MCF 10A (cell line): Measurements from ENCODE around the gene GBP6. TPM values are rescaled to one million over a fixed set of nuclear protein-coding genes. Genes with fewer than 3 reads are reported as not detected.

Experiments
- BruUV-seq: library from RNA; stranded (reverse); fragments of 400-500 nt; replicated peaks from 2 replicates; lab custom pipeline; 2021; lab: Mats Ljungman, UMichigan
- CTCF ChIA-PET: fragments of 300-600 bp; sonication (Branson Sonifier 250); formaldehyde crosslinking; extraction: SDS; loops from one replicate; lab custom pipeline; 2021; ENCODE audit warnings: antibody characterized with exemption, inconsistent platforms; lab: Yijun Ruan, JAX
- POLR2A ChIA-PET: fragments of 300-600, 350-650 bp; sonication (Branson Sonifier 250); formaldehyde crosslinking; extraction: SDS; loops from one replicate; lab custom pipeline; 2020; ENCODE audit warnings: antibody characterized with exemption, inconsistent platforms; lab: Yijun Ruan, JAX
- DNase-seq: peaks from one replicate; pipeline ENCODE4 v3.0.0-alpha.2; 2018; ENCODE audit not compliant: unreplicated experiment
- H3K27ac Mint-ChIP-seq: one replicate; pipeline ENCODE4 v1.8.0; 2022; ENCODE audit warnings: mild to moderate bottlenecking, low read depth, mixed read lengths; ENCODE audit not compliant: unreplicated experiment
- H3K27me3 Mint-ChIP-seq: one replicate; pipeline ENCODE4 v1.8.0; 2022; ENCODE audit warnings: mixed read lengths; ENCODE audit not compliant: insufficient read depth, unreplicated experiment
- H3K36me3 Mint-ChIP-seq: one replicate; pipeline ENCODE4 v1.8.0; 2022; ENCODE audit warnings: mild to moderate bottlenecking, moderate library complexity, mixed read lengths; ENCODE audit not compliant: insufficient read depth, unreplicated experiment
- H3K4me1 Mint-ChIP-seq: one replicate; pipeline ENCODE4 v1.8.0; 2022; ENCODE audit warnings: mixed read lengths; ENCODE audit not compliant: insufficient read depth, unreplicated experiment
- H3K4me3 Mint-ChIP-seq: one replicate; pipeline ENCODE4 v1.8.0; 2022; ENCODE audit warnings: mild to moderate bottlenecking, moderate library complexity, mixed read lengths; ENCODE audit not compliant: unreplicated experiment
- H3K9me3 Mint-ChIP-seq: one replicate; pipeline ENCODE4 v1.8.0; 2022; ENCODE audit warnings: mixed read lengths; ENCODE audit not compliant: unreplicated experiment
- intact Hi-C: fragments of 100-400 bp; cut with micrococcal nuclease; formaldehyde crosslinking; loops from 2 replicates; pipeline ENCODE4 v1.14.1; 2022
- total RNA-seq: library from RNA; stranded (reverse); gene quantifications from 2 replicates; pipeline ENCODE4 v1.2.3, GENCODE V29; 2022
- TF ChIP-seq, protein P1 (sequence below): fragments of 200-600 bp; IDR thresholded peaks from one replicate; pipeline ENCODE4 v1.8.0; 2022; ENCODE audit warnings: antibody characterized with exemption, mild to moderate bottlenecking; ENCODE audit not compliant: unreplicated experiment

The GBP6 gene
- total RNA-seq, 1 experiment from 2014 or later: not detected

DNA sequence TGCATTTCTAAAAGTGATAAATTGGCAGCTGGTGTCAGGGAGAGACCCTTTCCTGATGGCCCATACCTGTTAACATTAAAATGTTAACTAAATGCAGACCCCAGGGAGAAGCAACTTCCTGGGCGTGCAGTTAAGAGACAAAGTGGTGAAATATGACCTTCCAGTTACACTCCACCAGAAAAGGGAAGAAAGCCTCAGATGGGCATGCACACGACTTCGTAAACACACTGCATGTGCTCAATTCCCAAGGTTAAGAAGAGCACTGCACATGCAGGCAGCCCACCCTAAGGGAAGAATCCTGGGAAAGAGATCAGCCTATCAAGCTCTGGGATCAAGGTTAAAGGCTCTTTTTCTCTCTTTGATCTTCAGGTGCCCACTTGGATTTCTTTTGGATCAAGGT lies 9.7 kb upstream of the GBP6 start:
- no peak overlapping the region for H3K4me3 Mint-ChIP-seq
- no peaks in the 10 kb centered on the region for H3K9me3 Mint-ChIP-seq
- no TSS peak for BruUV-seq
- TF ChIP-seq, protein P1, sequence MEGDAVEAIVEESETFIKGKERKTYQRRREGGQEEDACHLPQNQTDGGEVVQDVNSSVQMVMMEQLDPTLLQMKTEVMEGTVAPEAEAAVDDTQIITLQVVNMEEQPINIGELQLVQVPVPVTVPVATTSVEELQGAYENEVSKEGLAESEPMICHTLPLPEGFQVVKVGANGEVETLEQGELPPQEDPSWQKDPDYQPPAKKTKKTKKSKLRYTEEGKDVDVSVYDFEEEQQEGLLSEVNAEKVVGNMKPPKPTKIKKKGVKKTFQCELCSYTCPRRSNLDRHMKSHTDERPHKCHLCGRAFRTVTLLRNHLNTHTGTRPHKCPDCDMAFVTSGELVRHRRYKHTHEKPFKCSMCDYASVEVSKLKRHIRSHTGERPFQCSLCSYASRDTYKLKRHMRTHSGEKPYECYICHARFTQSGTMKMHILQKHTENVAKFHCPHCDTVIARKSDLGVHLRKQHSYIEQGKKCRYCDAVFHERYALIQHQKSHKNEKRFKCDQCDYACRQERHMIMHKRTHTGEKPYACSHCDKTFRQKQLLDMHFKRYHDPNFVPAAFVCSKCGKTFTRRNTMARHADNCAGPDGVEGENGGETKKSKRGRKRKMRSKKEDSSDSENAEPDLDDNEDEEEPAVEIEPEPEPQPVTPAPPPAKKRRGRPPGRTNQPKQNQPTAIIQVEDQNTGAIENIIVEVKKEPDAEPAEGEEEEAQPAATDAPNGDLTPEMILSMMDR: no peak
- ChIA-PET POLR2A (no interaction called here), CTCF (interaction anchor here (1.1 to 1.6 kb wide), 2 partner anchors 268 to 355 kb away, joined by 4 read pairs; no protein-coding TSS in a partner anchor)
- intact Hi-C loops: no loop called here
- no peaks in the 10 kb centered on the region for H3K27me3 Mint-ChIP-seq
- peaks cover 5% of the 10 kb centered on the region for H3K4me1 Mint-ChIP-seq
- no peaks in the 10 kb centered on the region for H3K36me3 Mint-ChIP-seq
- no peak for DNase-seq
- no peak overlapping the region for H3K27ac Mint-ChIP-seq

DNA sequence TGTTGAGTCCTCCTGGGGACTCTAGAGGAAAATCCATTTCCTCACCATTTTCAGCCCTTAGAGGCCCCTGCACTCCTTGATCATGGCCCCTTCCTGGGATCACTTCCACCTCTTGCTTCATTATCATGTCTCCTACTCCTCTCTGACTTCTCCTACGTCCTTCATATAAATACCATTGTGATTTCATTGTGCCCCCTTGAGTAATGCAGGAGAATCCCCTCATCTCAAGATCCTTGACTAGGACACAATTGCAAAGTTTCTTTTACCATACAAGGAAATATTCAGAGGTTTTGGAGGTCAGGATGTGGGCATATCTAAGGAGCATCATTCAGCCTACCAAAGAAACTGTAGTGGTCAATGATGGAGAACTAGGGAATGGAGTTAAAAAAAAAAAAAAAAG lies 8.8 kb upstream of the GBP6 start:
- intact Hi-C loops: no loop called here
- no peak for DNase-seq
- Mint-ChIP-seq H3K36me3 (no peaks in the 10 kb centered on the region), H3K27ac (no peak overlapping the region), H3K4me1 (peaks cover 5% of the 10 kb centered on the region), H3K4me3 (no peak overlapping the region), H3K9me3 (no peaks in the 10 kb centered on the region), H3K27me3 (no peaks in the 10 kb centered on the region)
- TF ChIP-seq, protein P1: no peak
- CTCF ChIA-PET: interaction anchor here (0.6 to 1.6 kb wide), 3 partner anchors 21 to 348 kb away, joined by 3 to 4 read pairs (median 3); no protein-coding TSS in a partner anchor
- no TSS peak for BruUV-seq
- POLR2A ChIA-PET: no interaction called here

DNA sequence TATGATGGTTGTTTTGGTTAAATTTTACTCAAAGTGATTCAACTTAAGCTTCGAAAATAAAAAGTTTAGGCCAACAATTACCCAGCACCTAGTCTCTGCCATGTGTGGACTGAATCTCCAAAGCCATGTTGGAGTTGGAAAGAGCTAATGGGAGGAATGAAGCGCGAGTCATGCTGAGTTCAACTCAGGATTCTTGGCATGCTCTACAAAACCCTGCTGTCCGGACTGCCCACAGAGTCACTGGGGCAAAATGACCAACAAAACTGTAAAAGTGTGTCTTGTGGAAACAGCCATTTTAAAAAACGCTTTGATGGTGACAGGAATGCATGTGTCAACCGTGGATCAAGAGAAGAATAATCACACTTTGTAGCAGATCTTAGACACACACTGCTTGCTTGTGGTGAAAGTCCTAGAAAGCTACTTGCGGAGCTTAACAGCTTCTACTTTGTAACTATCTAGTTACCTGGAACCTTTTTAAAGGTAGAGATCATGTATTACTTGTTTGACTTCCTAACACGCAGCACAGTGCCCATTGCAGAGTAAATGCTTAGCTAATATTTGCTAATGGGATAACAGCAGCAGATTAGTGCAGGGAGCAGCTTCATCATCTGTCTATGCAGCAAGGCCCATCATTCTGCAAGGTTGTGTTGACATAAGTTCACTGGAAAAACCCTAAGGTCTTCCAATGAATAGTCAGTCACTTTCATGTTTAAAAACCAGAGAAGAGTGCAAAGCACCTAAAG lies 7.0 kb upstream of the GBP6 start:
- BruUV-seq: no TSS peak
- ChIA-PET POLR2A (interaction anchor here (0.7 to 1.2 kb wide), 3 partner anchors 336 to 395 kb away, joined by 3 to 5 read pairs (median 5); no protein-coding TSS in a partner anchor), CTCF (interaction anchor here (0.6 to 4.2 kb wide), 16 partner anchors 10 to 385 kb away, joined by 3 to 74 read pairs (median 4); no protein-coding TSS in a partner anchor)
- DNase-seq: peak; percentile 32
- H3K27ac Mint-ChIP-seq: no peak overlapping the region
- H3K4me3 Mint-ChIP-seq: no peak overlapping the region
- no peaks in the 10 kb centered on the region for H3K27me3 Mint-ChIP-seq
- H3K4me1 Mint-ChIP-seq: peaks cover 5% of the 10 kb centered on the region
- TF ChIP-seq, protein P1: no peak
- intact Hi-C loops: no loop called here
- no peaks in the 10 kb centered on the region for H3K9me3 Mint-ChIP-seq
- H3K36me3 Mint-ChIP-seq: no peaks in the 10 kb centered on the region

DNA sequence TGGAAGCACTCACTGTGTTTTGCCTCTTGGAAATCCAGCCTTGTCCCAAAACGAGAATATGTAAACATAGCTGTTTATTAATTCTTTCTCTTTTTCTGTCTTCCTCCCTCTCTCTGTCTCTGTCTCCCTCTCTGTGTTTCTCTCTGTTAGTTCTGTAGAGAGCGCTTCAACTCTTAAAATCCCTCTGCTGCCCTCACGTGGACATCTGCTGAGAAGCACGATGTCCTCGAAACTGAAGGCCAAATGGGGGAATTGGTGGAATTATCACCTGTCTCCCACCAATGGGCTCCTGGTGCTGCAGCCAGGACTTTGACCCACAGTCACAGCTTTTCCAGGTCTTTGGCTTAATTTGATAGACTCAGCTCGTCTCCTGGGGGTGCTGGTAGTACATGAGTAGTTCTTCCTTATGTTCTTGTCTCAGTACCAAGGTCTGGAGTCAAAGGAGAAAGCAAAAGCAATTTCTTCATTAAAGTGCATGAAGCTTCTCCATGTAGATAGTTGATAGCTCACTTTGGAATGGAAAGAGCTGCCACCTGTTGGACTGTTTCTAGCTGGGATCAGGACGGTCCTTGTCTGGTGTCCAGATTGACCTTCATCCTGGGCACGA lies 5.5 kb upstream of the GBP6 start:
- no TSS peak for BruUV-seq
- Mint-ChIP-seq H3K4me3 (no peak overlapping the region), H3K9me3 (no peaks in the 10 kb centered on the region), H3K36me3 (no peaks in the 10 kb centered on the region), H3K27me3 (no peaks in the 10 kb centered on the region), H3K4me1 (peaks cover 10% of the 10 kb centered on the region), H3K27ac (no peak overlapping the region)
- intact Hi-C loops: loop anchor here (1.0 to 2.0 kb wide), 4 partner anchors 96 to 385 kb away; no protein-coding TSS in a partner anchor
- TF ChIP-seq, protein P1: peak; percentile 60
- POLR2A ChIA-PET: interaction anchor here (0.7 to 1.4 kb wide), 3 partner anchors 242 to 367 kb away, joined by 3 to 6 read pairs (median 3); no protein-coding TSS in a partner anchor
- CTCF ChIA-PET: interaction anchor here (0.6 to 4.2 kb wide), 56 partner anchors 9 to 1081 kb away, joined by 3 to 74 read pairs (median 4); partner anchors contain the start of genes GBP1 and GBP2
- peak; percentile 81 for DNase-seq
